Large intestine (tissue), 3 donors: ENCODE measurements around the gene NELL1. TPM values are rescaled to one million over a fixed set of nuclear protein-coding genes. Genes with fewer than 3 reads are reported as not detected.

Experiments used
- DNase-seq, 2 donors: peaks; one replicate each; pipeline versions ENCODE4 v3.0.0 to v3.0.0-alpha.2; 2013
- H3K27ac ChIP-seq: one replicate; pipeline ENCODE4 v1.5.1; 2013; ENCODE audit warnings: low read length
- H3K27me3 ChIP-seq: 2 replicates; pipeline ENCODE4 v1.6.1; 2013; ENCODE audit warnings: low read length; ENCODE audit not compliant: control insufficient read depth, insufficient read depth
- H3K36me3 ChIP-seq: 2 replicates; pipeline ENCODE4 v1.6.1; 2013; ENCODE audit warnings: low read length; ENCODE audit not compliant: control insufficient read depth, insufficient read depth
- H3K4me1 ChIP-seq: one replicate; pipeline ENCODE4 v1.6.1; 2013; ENCODE audit warnings: low read length; ENCODE audit not compliant: control insufficient read depth, insufficient read depth
- H3K4me3 ChIP-seq: one replicate; pipeline ENCODE4 v1.5.1; 2013; ENCODE audit warnings: low read length
- H3K9me3 ChIP-seq: one replicate; pipeline ENCODE4 v1.6.1; 2013; ENCODE audit warnings: mild to moderate bottlenecking, low read depth, low read length, moderate library complexity; ENCODE audit not compliant: control insufficient read depth
- WGBS: methylation state at CpG from one replicate; pipeline ENCODE4 v1.1.5; 2013; ENCODE audit warnings: low lambda C conversion rate; ENCODE audit not compliant: insufficient coverage; 5-methylcytosine and 5-hydroxymethylcytosine counted together
- polyA plus RNA-seq: library from polyadenylated mRNA; unstranded; fragments of 120-200 nt; gene quantifications from one replicate; pipeline ENCODE4 v1.2.1, GENCODE V29; 2013

NELL1 gene
- polyA plus RNA-seq, 1 donor, result 5.1 TPM

GRCh38 chr11:21205205-21205604 is 535.8 kb downstream of the NELL1 start:
- Histone ChIP-seq H3K36me3 (no peaks in the 10 kb centered on the region), H3K4me1 (no peaks in the 10 kb centered on the region), H3K27ac (no peak overlapping the region), H3K9me3 (no peaks in the 10 kb centered on the region), H3K27me3 (no peaks in the 10 kb centered on the region), H3K4me3 (no peak overlapping the region)
- DNase-seq, result no peak
- WGBS, result no CpG with 5 or more reads among the region's 8 CpGs

- no peaks in the 10 kb centered on the region for H3K4me1 ChIP-seq
- no peak overlapping the region for H3K27ac ChIP-seq
- DNase-seq, result no peak
- no peaks in the 10 kb centered on the region for H3K9me3 ChIP-seq
- H3K36me3 ChIP-seq, result no peaks in the 10 kb centered on the region
- no peak overlapping the region for H3K4me3 ChIP-seq
- WGBS, result 80% methylated on average over 1 of the region's 3 CpGs
- H3K27me3 ChIP-seq, result no peaks in the 10 kb centered on the region
Observed at GRCh38 chr11:21225860-21226259, 556.5 kb downstream of the NELL1 start.

DNA sequence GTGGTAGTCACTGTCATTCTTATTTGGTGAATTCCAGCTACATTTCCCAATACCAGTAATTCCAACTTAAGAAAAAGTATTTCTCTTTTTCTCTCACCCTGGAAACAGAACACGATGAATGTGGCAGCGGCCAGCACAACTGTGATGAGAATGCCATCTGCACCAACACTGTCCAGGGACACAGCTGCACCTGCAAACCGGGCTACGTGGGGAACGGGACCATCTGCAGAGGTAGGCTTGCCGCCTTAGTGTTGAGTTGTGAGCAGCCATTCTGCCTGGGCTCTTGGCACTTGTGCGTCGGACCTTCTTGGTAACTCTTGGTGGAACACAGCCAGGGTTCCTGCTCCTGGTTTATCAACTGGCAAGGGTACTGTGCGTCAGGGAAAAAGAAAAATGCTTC is 559.8 kb downstream of the NELL1 start:
- Histone ChIP-seq H3K9me3 (no peaks in the 10 kb centered on the region), H3K4me1 (no peaks in the 10 kb centered on the region), H3K27me3 (no peaks in the 10 kb centered on the region), H3K36me3 (no peaks in the 10 kb centered on the region), H3K27ac (no peak overlapping the region), H3K4me3 (no peak overlapping the region)
- DNase-seq, result no peak
- WGBS, result no CpG with 5 or more reads among the region's 9 CpGs

GRCh38 chr11:21250196-21250595 is 580.8 kb downstream of the NELL1 start:
- H3K27ac ChIP-seq, result no peak overlapping the region
- no peak for DNase-seq
- H3K36me3 ChIP-seq, result no peaks in the 10 kb centered on the region
- H3K4me1 ChIP-seq, result no peaks in the 10 kb centered on the region
- no CpG with 5 or more reads among the region's 1 CpG for WGBS
- no peaks in the 10 kb centered on the region for H3K9me3 ChIP-seq
- no peaks in the 10 kb centered on the region for H3K27me3 ChIP-seq
- no peak overlapping the region for H3K4me3 ChIP-seq

DNA sequence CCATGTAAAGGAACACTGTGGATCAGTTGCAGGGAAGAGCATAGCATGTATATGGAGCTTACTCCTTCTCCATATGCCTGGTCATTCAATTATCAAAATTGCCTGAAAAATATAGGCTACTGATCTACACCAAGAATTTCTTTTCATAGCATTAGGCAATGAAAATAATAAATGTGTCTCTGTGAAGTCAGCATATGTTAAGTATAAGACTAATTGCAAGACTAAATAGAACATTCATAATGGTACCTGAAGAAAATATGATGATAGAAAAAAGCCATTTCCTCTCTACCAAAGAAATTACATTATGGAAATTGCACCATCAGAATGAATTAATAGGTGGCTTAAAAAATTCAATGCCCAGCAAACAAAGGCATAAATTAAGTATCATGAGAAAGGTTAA is 584.7 kb downstream of the NELL1 start:
- DNase-seq, result no peak
- Histone ChIP-seq H3K9me3 (no peaks in the 10 kb centered on the region), H3K4me3 (no peak overlapping the region), H3K27ac (no peak overlapping the region), H3K4me1 (no peaks in the 10 kb centered on the region), H3K27me3 (no peaks in the 10 kb centered on the region), H3K36me3 (no peaks in the 10 kb centered on the region)

DNA sequence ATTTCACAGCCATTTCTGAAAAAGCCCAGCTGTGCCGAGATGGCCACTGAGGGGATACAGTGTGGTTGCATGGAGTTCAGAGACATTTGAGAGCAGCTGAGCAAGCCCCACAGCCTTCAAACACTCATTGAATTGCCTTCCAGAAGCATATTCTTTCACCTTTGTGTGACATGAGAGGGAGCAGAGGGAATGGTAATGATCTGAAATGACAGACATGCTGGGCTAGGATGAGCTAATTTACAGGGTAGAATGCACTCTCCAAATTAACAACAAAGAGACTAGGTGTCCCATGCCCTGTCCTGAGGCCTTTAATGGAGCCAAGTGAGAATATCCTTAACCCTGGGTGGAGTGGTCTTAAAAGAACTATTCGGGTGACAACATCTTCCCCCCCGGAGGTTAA is 585.4 kb downstream of the NELL1 start:
- H3K36me3 ChIP-seq, result no peaks in the 10 kb centered on the region
- H3K4me1 ChIP-seq, result no peaks in the 10 kb centered on the region
- H3K9me3 ChIP-seq, result no peaks in the 10 kb centered on the region
- H3K27ac ChIP-seq, result no peak overlapping the region
- DNase-seq, result no peak
- H3K4me3 ChIP-seq, result no peak overlapping the region
- WGBS, result no CpG with 5 or more reads among the region's 3 CpGs
- H3K27me3 ChIP-seq, result no peaks in the 10 kb centered on the region

GRCh38 chr11:21257461-21257860 is 588.1 kb downstream of the NELL1 start:
- Histone ChIP-seq H3K27me3 (no peaks in the 10 kb centered on the region), H3K4me1 (no peaks in the 10 kb centered on the region), H3K9me3 (no peaks in the 10 kb centered on the region), H3K27ac (no peak overlapping the region), H3K4me3 (no peak overlapping the region), H3K36me3 (no peaks in the 10 kb centered on the region)
- DNase-seq, result no peak

DNA sequence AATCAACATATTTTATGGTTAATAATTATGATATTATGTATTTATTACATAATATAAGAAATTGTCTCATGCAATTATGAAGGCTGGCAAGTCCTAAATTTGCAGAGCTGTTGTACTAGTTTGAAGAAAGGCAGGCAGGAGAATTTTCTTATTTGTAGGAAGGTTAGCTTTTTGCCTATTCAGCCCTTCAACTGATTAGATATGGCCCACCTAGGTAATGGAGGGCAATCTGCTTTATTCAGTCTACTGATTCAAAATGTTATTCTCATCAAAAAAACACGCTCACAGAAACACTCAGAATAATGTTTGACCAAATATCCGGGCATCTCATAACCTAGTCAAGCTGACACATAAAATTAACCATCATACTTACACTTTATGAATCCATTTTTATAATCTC is 589.0 kb downstream of the NELL1 start:
- Histone ChIP-seq H3K9me3 (no peaks in the 10 kb centered on the region), H3K27me3 (no peaks in the 10 kb centered on the region), H3K36me3 (no peaks in the 10 kb centered on the region), H3K4me1 (no peaks in the 10 kb centered on the region), H3K4me3 (no peak overlapping the region), H3K27ac (no peak overlapping the region)
- 93% methylated on average over 2 of the region's 2 CpGs for WGBS
- no peak for DNase-seq

DNA sequence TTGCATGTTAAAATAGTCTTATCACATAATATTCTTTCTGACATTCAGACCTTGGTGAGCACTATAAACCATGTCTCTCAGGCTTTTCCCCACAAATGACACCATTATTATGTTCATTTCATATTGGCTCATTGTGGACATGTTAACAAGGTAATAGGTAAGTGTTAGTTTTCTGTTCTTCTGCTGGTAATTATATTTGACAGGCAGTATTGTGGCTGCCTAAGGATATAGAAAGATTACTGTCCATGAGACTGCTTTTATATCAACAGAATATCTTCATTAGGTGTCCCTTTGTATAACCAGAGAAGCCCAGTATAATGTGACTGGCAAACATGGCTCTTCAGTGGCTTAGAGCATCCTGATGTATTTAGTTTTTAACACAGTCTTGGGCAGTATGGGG is 590.7 kb downstream of the NELL1 start:
- H3K27me3 ChIP-seq, result no peaks in the 10 kb centered on the region
- no peaks in the 10 kb centered on the region for H3K4me1 ChIP-seq
- no peaks in the 10 kb centered on the region for H3K9me3 ChIP-seq
- H3K4me3 ChIP-seq, result no peak overlapping the region
- no peak for DNase-seq
- H3K27ac ChIP-seq, result no peak overlapping the region
- H3K36me3 ChIP-seq, result no peaks in the 10 kb centered on the region

DNA sequence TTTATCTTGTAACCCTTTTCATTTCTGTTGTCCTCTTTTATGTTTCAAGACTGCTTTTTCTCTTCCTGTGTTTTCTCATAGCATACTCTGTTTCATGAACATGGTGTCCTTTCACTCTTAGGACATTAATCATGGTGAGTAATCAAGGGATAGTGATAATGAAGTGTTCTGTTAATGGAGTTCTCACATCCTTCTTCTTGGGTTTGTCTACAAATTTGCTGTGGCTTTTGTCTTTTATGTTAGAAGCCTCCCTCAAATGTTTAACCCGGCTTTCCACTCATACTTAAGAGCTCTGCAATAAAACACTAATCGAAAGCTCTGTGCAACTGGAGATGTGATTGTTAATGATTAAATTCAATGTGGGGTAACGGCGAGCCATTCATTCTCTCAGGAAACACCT is 593.6 kb downstream of the NELL1 start:
- H3K27me3 ChIP-seq, result no peaks in the 10 kb centered on the region
- H3K27ac ChIP-seq, result no peak overlapping the region
- no peak for DNase-seq
- no peaks in the 10 kb centered on the region for H3K4me1 ChIP-seq
- no peaks in the 10 kb centered on the region for H3K36me3 ChIP-seq
- H3K4me3 ChIP-seq, result no peak overlapping the region
- H3K9me3 ChIP-seq, result no peaks in the 10 kb centered on the region
- WGBS, result no CpG with 5 or more reads among the region's 4 CpGs

GRCh38 chr11:21264125-21264524 is 594.7 kb downstream of the NELL1 start:
- Histone ChIP-seq H3K4me1 (no peaks in the 10 kb centered on the region), H3K27ac (no peak overlapping the region), H3K4me3 (no peak overlapping the region), H3K9me3 (no peaks in the 10 kb centered on the region), H3K27me3 (no peaks in the 10 kb centered on the region), H3K36me3 (no peaks in the 10 kb centered on the region)
- WGBS, result no CpG with 5 or more reads among the region's 1 CpG
- no peak for DNase-seq
